IPS DF 6.9 (cell line): ENCODE results near the gene MAGEA10.
"Not testable (repeated sequence)": the region's sequence is repeated elsewhere in the genome, so short reads cannot be mapped to it uniquely, and the experiment has no call there.

Experiments used
- DNase-seq: peaks from one replicate; pipeline ENCODE4 v3.0.0-alpha.2; 2013; ENCODE audit warnings: low read depth, low spot score
- H3K27ac ChIP-seq: one replicate; pipeline ENCODE4 v1.5.1; 2013; ENCODE audit warnings: low read length, control low read depth
- H3K27me3 ChIP-seq: 2 replicates; pipeline ENCODE4 v1.6.1; 2013; ENCODE audit warnings: mild to moderate bottlenecking, low read length; ENCODE audit not compliant: control insufficient read depth, insufficient read depth
- H3K36me3 ChIP-seq: 2 replicates; pipeline ENCODE4 v1.6.1; 2013; ENCODE audit warnings: low read length; ENCODE audit not compliant: control insufficient read depth, insufficient read depth
- H3K4me1 ChIP-seq: 2 replicates; pipeline ENCODE4 v1.6.1; 2013; ENCODE audit warnings: low read length; ENCODE audit not compliant: control insufficient read depth, insufficient read depth
- H3K4me3 ChIP-seq: 2 replicates; pipeline ENCODE4 v1.5.1; 2013; ENCODE audit warnings: mild to moderate bottlenecking, low read length
- H3K9me3 ChIP-seq: 2 replicates; pipeline ENCODE4 v1.6.1; 2013; ENCODE audit warnings: low read length, inconsistent platforms; ENCODE audit not compliant: control insufficient read depth, insufficient read depth
- WGBS: extraction: QIAGEN DNeasy Blood & Tissue Kit; methylation state at CpG from one replicate; pipeline ENCODE4 v1.1.7; 2013; ENCODE audit warnings: mixed read lengths, missing lambda C conversion rate; ENCODE audit not compliant: insufficient read length, insufficient coverage; 5-methylcytosine and 5-hydroxymethylcytosine counted together

The MAGEA10 gene

DNA sequence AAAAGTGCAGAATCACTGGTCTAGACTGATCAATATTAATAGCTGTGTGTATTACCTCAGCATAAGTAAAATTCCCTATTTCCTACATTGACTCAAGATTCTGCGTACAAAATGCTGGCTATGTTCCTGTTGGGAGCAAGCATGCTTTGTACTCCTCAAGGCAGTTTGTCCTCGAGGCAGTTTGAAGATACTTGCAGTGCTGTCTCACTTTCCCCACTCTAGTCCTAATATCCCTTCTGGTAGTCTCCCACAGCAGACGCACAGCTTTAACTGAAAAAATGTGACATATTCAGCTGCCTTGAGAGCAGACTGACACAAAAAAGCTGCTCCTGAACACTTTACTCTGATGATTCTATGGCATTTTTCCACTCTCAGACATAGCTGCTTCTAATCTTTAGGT lies 12.9 kb upstream of the MAGEA10 start:
- Histone ChIP-seq H3K4me3 (no peak overlapping the region), H3K27ac (no peak overlapping the region), H3K27me3 (no peaks in the 10 kb centered on the region), H3K4me1 (no peaks in the 10 kb centered on the region), H3K36me3 (no peaks in the 10 kb centered on the region), H3K9me3 (no peaks in the 10 kb centered on the region)
- no peak for DNase-seq
- no CpG with 5 or more reads among the region's 3 CpGs for WGBS

DNA sequence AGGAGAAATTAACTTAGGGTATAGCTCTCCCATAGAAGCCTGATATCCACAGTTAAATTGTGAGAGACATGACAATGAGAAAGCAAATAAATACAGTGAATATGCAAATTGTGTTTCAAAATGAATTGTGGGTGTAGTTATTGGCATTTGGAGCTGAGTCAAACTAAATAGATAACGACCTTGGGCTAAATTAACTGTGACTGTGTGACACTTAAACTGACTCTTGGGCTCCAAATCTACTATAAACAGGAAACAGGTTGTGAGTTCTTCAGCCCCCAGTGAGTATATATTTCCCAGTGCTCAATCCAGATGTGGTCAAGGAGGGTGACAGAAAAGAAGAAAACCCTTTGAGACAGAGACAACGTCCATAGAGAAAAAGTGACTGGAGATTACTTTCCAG lies 11.3 kb upstream of the MAGEA10 start:
- no peaks in the 10 kb centered on the region for H3K36me3 ChIP-seq
- H3K4me1 ChIP-seq: no peaks in the 10 kb centered on the region
- H3K27me3 ChIP-seq: no peaks in the 10 kb centered on the region
- H3K4me3 ChIP-seq: no peak overlapping the region
- DNase-seq: no peak
- no peaks in the 10 kb centered on the region for H3K9me3 ChIP-seq
- no CpG with 5 or more reads among the region's 2 CpGs for WGBS
- H3K27ac ChIP-seq: no peak overlapping the region

GRCh38 chrX:152139589-152139988 lies 1.2 kb upstream of the MAGEA10 start:
- Histone ChIP-seq H3K4me1 (no peaks in the 10 kb centered on the region), H3K27me3 (no peaks in the 10 kb centered on the region), H3K9me3 (no peaks in the 10 kb centered on the region), H3K36me3 (no peaks in the 10 kb centered on the region), H3K27ac (no peak overlapping the region), H3K4me3 (no peak overlapping the region)
- WGBS: no CpG with 5 or more reads among the region's 9 CpGs
- DNase-seq: no peak

DNA sequence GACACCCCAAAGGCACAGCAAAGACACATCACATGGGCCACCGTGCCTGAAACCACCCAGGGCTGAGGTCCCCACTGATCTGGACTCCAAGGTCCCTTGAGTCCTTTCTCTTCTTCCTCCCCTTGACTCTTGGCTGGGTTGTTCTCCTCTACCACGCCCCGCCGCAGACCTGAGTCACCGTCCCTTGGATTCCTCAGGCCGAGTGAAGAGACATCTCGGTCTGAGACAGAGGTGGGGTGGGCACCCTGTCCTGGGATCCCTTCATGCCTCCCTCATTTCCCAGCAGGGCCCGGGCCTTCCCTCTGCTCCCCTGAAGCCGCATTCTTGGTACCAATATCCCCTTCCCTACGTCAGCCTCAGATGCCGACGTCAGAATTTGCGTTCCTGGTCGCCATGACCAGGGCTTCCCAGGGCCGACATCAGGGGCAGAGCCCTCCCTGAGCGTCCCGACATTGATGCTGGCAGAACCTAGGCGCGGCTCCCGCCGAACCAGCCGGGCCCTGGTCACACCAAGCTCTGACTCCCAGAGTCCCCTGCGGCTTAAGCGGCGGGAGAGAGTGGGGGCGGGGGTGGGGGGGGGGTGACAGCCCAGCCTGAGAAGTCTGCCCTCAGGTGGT lies 498 bp downstream of the MAGEA10 start:
- no peaks in the 10 kb centered on the region for H3K27me3 ChIP-seq
- WGBS: no CpG with 5 or more reads among the region's 26 CpGs
- no peaks in the 10 kb centered on the region for H3K4me1 ChIP-seq
- H3K9me3 ChIP-seq: no peaks in the 10 kb centered on the region
- no peaks in the 10 kb centered on the region for H3K36me3 ChIP-seq
- no peak for DNase-seq
- no peak overlapping the region for H3K4me3 ChIP-seq
- no peak overlapping the region for H3K27ac ChIP-seq

GRCh38 chrX:152136312-152136711 lies 2.1 kb downstream of the MAGEA10 start:
- Histone ChIP-seq H3K4me3 (no peak overlapping the region), H3K27me3 (no peaks in the 10 kb centered on the region), H3K9me3 (no peaks in the 10 kb centered on the region), H3K4me1 (no peaks in the 10 kb centered on the region), H3K36me3 (no peaks in the 10 kb centered on the region), H3K27ac (no peak overlapping the region)
- no peak for DNase-seq
- no CpG with 5 or more reads among the region's 4 CpGs for WGBS

DNA sequence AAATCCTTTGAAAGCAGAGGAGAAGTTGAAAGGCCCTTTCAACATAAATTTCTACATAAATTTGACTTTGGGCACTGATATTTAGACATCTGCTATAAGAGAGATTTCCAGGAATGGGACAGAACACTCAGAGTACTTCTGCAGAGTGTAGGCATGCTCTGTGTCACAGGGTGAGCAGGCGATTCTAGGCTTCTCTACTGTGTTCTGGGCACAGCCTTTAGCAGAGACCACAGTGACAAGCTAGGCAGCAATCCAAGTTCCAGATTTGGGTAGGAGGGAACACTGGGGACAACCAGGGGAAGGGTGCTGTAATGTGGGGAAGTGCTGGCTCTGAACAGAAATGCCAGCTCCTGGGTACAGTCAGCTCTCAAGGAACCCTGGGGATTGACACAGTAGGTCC lies 6.9 kb downstream of the MAGEA10 start:
- H3K27me3 ChIP-seq: no peaks in the 10 kb centered on the region
- no peaks in the 10 kb centered on the region for H3K4me1 ChIP-seq
- no peak overlapping the region for H3K27ac ChIP-seq
- H3K36me3 ChIP-seq: no peaks in the 10 kb centered on the region
- no peak for DNase-seq
- H3K4me3 ChIP-seq: no peak overlapping the region
- no CpG with 5 or more reads among the region's 1 CpG for WGBS
- no peaks in the 10 kb centered on the region for H3K9me3 ChIP-seq

DNA sequence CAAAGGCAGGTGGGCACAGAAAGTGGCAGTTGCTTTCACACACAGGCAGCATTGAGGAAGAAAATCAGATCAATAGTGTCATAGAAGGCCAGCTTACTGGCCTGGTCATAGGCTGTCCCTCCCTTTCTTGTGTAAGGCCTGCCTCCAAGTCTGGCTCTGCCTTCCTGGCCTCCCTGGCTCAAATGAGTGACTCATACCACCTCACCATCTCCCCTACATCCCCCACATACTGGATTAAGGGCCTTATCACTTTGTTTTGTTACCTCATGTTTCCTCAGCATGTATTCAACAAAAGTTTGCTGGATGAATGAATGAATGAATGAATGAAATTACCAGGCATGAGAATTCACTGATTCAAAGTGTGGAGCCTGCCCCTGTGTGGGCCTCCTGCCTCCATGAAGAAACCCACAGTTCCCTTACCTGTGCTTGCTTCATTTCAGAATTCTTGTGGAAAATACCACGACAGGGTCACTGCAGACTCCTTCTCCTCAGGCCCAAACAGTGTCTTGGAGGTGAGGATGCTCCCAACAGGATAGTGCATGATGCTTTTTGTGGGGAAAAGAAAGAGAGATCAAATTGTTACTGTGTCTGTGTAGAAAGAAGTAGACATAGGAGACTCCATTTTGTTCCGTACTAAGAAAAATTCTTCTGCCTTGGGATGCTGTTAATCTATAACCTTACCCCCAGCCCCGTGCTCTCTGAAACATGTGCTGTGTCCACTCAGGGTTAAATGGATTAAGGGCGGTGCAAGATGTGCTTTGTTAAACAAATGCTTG lies 9.1 kb downstream of the MAGEA10 start:
- WGBS: no CpG with 5 or more reads among the region's 4 CpGs
- H3K27ac ChIP-seq, H3K27me3 ChIP-seq, H3K36me3 ChIP-seq, DNase-seq, H3K4me3 ChIP-seq, H3K4me1 ChIP-seq, H3K9me3 ChIP-seq: not testable (repeated sequence)

DNA sequence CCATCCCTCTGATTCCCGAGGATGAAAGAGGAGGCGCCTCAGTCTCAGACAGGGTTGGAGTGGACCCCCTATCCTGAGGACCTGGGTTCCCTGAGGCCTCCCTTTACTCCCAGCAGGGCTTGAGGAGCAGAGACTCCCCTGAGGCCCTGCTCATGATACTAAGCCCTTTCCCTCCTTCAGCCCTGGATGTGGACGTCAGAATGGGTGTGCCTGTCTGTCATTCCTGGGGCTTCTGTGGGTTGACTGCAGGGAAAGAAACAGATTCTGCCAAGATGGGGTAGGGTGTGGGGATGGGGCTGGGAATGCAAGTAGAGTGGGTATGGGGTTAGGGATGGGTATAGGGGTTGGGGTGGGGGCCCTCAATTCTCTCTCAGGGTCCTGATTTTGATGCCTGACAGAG lies 21.1 kb downstream of the MAGEA10 start:
- H3K9me3 ChIP-seq: no peaks in the 10 kb centered on the region
- no CpG with 5 or more reads among the region's 3 CpGs for WGBS
- H3K36me3 ChIP-seq: no peaks in the 10 kb centered on the region
- H3K4me1 ChIP-seq: no peaks in the 10 kb centered on the region
- no peak for DNase-seq
- H3K27me3 ChIP-seq: no peaks in the 10 kb centered on the region
- no peak overlapping the region for H3K27ac ChIP-seq
- no peak overlapping the region for H3K4me3 ChIP-seq

DNA sequence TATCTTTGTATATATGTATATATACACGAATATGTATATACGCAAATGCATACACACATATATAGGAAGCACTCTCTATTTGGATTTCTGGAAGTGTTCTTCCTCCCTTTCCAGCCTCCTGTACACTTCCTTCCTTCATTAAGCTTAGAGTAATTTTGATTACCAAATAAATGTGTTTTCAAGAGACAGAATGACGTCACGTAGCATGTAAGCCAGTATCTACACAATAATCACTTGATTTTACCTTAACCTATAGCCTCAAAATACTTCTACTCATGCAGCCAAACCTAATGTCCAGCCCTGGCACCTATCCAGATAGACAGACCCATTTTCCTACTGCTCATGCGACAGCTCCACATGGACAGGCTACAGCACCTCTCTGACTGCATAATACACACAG lies 29.9 kb downstream of the MAGEA10 start:
- WGBS: no CpG with 5 or more reads among the region's 5 CpGs
- Histone ChIP-seq H3K27ac (no peak overlapping the region), H3K4me1 (no peaks in the 10 kb centered on the region), H3K9me3 (no peaks in the 10 kb centered on the region), H3K4me3 (no peak overlapping the region), H3K27me3 (no peaks in the 10 kb centered on the region), H3K36me3 (no peaks in the 10 kb centered on the region)
- no peak for DNase-seq

DNA sequence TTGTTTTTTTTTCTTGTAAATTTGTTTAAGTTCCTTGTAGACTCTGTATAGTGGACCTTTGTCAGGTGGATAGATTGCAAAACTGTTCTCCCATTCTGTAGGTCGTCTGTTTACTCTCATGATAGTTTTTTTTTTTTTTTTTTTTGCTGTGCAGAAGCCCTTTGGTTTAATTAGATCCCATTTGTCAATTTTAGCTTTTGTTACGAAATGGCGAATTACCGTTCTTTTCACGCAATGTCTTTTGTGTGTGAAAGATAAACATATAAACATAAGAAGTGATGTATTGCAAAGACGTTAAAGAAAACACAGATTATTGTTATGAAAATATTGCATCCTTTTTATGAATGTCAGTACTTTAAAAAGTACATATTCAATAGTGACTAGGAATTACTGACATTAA lies 34.5 kb downstream of the MAGEA10 start:
- WGBS: no CpG with 5 or more reads among the region's 6 CpGs
- Histone ChIP-seq H3K4me3 (no peak overlapping the region), H3K9me3 (no peaks in the 10 kb centered on the region), H3K4me1 (no peaks in the 10 kb centered on the region), H3K27me3 (no peaks in the 10 kb centered on the region), H3K36me3 (no peaks in the 10 kb centered on the region), H3K27ac (no peak overlapping the region)
- DNase-seq: no peak

GRCh38 chrX:152086141-152086540 lies 52.2 kb downstream of the MAGEA10 start:
- Histone ChIP-seq H3K27me3 (no peaks in the 10 kb centered on the region), H3K36me3 (no peaks in the 10 kb centered on the region), H3K4me1 (no peaks in the 10 kb centered on the region), H3K9me3 (no peaks in the 10 kb centered on the region), H3K27ac (no peak overlapping the region), H3K4me3 (no peak overlapping the region)
- DNase-seq: no peak
- WGBS: no CpG with 5 or more reads among the region's 6 CpGs
